HEK293 (cell line): ENCODE measurements around the gene TMEM79.
A peak's percentile ranks its signal among the peaks of the same experiment; 100 is the strongest.

ENCODE experiments used
- CTCF ChIA-PET: fragments of 350-600 bp; formaldehyde crosslinking; extraction: SDS; loops from one replicate; lab custom pipeline; 2021; ENCODE audit warnings: antibody characterized with exemption; lab: Yijun Ruan, JAX
- POLR2A ChIA-PET: fragments of 300-600 bp; formaldehyde crosslinking; extraction: SDS; loops from one replicate; lab custom pipeline; 2020; ENCODE audit warnings: antibody characterized with exemption, inconsistent platforms; lab: Yijun Ruan, JAX
- H3K27ac ChIP-seq: fragments of 200-500 bp; sonication (Bioruptor generic); 2 replicates; pipeline ENCODE4 v1.5.1; 2014; ENCODE audit warnings: low read depth, low read length, control low read depth, inconsistent platforms; ENCODE audit errors: extremely low read depth
- H3K36me3 ChIP-seq, 2 experiments: fragments of 200-500 bp in 1 of 2; sonication (Bioruptor generic) in 1 of 2; 1 replicate in 1 of 2; 2 replicates in 1 of 2; pipeline ENCODE4 v1.5.1; 2014 to 2017; ENCODE audit warnings: inconsistent platforms in 2 of 2, low read length in 2 of 2; ENCODE audit not compliant: control insufficient read depth in 2 of 2, insufficient read depth in 1 of 2
- H3K4me1 ChIP-seq: fragments of 200-500 bp; sonication (Bioruptor generic); 2 replicates; pipeline ENCODE4 v1.5.1; 2014; ENCODE audit warnings: mild to moderate bottlenecking, low read length, inconsistent platforms; ENCODE audit not compliant: control insufficient read depth, insufficient read depth
- H3K4me3 ChIP-seq: 2 replicates; pipeline ENCODE4 v1.5.1; 2011; ENCODE audit warnings: low read depth, mild to moderate bottlenecking, control low read depth, low read length, moderate library complexity
- H3K9me3 ChIP-seq: fragments of 200-500 bp; sonication (Bioruptor generic); 2 replicates; pipeline ENCODE4 v1.5.1; 2014; ENCODE audit warnings: low read depth, low read length, inconsistent platforms; ENCODE audit not compliant: control insufficient read depth, insufficient read depth
- GLIS2 ChIP-seq: fragments of 450-650 bp; formaldehyde crosslinking; IDR thresholded peaks from 2 replicates; pipeline ENCODE4 v1.5.1; 2016; ENCODE audit warnings: missing biosample characterization, missing genetic modification characterization
- KLF8 ChIP-seq: fragments of 450-650 bp; formaldehyde crosslinking; IDR thresholded peaks from 2 replicates; pipeline ENCODE4 v1.5.1; 2016; ENCODE audit warnings: missing biosample characterization, missing genetic modification characterization
- KLF9 ChIP-seq: fragments of 450-650 bp; formaldehyde crosslinking; IDR thresholded peaks from 2 replicates; pipeline ENCODE4 v1.5.1; 2016; ENCODE audit warnings: missing biosample characterization, missing genetic modification characterization, low read depth
- MYNN ChIP-seq: fragments of 450-650 bp; formaldehyde crosslinking; IDR thresholded peaks from 2 replicates; pipeline ENCODE4 v1.5.1; 2016; ENCODE audit warnings: missing biosample characterization, missing genetic modification characterization, borderline replicate concordance
- SP2 ChIP-seq: fragments of 450-650 bp; formaldehyde crosslinking; IDR thresholded peaks from 2 replicates; pipeline ENCODE4 v1.5.1; 2016; ENCODE audit warnings: missing biosample characterization, missing genetic modification characterization
- SP3 ChIP-seq: fragments of 450-650 bp; formaldehyde crosslinking; IDR thresholded peaks from 2 replicates; pipeline ENCODE4 v1.5.1; 2016; ENCODE audit warnings: missing biosample characterization, missing genetic modification characterization
- TRIM28 ChIP-seq: IDR thresholded peaks from 2 replicates; pipeline ENCODE4 v1.6.1; 2011; ENCODE audit warnings: low read length, control low read depth, borderline replicate concordance
- YY2 ChIP-seq: fragments of 450-650 bp; formaldehyde crosslinking; IDR thresholded peaks from 2 replicates; pipeline ENCODE4 v1.5.1; 2016; ENCODE audit warnings: missing biosample characterization, missing genetic modification characterization
- ZBTB17 ChIP-seq: fragments of 450-650 bp; formaldehyde crosslinking; IDR thresholded peaks from 2 replicates; pipeline ENCODE4 v1.5.1; 2016; ENCODE audit warnings: missing biosample characterization, missing genetic modification characterization
- ZBTB7A ChIP-seq: fragments of 450-650 bp; formaldehyde crosslinking; IDR thresholded peaks from 2 replicates; pipeline ENCODE4 v1.5.1; 2016; ENCODE audit warnings: low read depth, missing biosample characterization, missing genetic modification characterization
- ZFHX2 ChIP-seq: fragments of 450-650 bp; formaldehyde crosslinking; conservative IDR thresholded peaks from 2 replicates; pipeline ENCODE4 v1.5.1; 2016; ENCODE audit warnings: missing biosample characterization, missing genetic modification characterization
- ZNF114 ChIP-seq: fragments of 450-650 bp; formaldehyde crosslinking; IDR thresholded peaks from 2 replicates; pipeline ENCODE4 v1.5.0; 2017; ENCODE audit warnings: missing biosample characterization, missing genetic modification characterization
- ZNF223 ChIP-seq: fragments of 450-650 bp; formaldehyde crosslinking; IDR thresholded peaks from 2 replicates; pipeline ENCODE4 v1.5.1; 2016; ENCODE audit warnings: missing biosample characterization, missing genetic modification characterization
- ZNF335 ChIP-seq: fragments of 450-650 bp; formaldehyde crosslinking; conservative IDR thresholded peaks from 2 replicates; pipeline ENCODE4 v1.5.1; 2016; ENCODE audit warnings: missing biosample characterization, missing genetic modification characterization
- ZNF518A ChIP-seq: fragments of 450-650 bp; formaldehyde crosslinking; conservative IDR thresholded peaks from 2 replicates; pipeline ENCODE4 v1.5.1; 2016; ENCODE audit warnings: low read depth, missing biosample characterization, missing genetic modification characterization
- ZNF600 ChIP-seq: fragments of 450-650 bp; formaldehyde crosslinking; IDR thresholded peaks from 2 replicates; pipeline ENCODE4 v1.5.1; 2016; ENCODE audit warnings: missing biosample characterization, missing genetic modification characterization
- ZNF660 ChIP-seq: fragments of 450-650 bp; IDR thresholded peaks from 2 replicates; pipeline ENCODE4 v1.5.1; 2018; ENCODE audit warnings: missing biosample characterization, mild to moderate bottlenecking, missing genetic modification characterization
- ZNF837 ChIP-seq: fragments of 450-650 bp; formaldehyde crosslinking; IDR thresholded peaks from 2 replicates; pipeline ENCODE4 v1.5.1; 2016; ENCODE audit warnings: missing biosample characterization, missing genetic modification characterization
- TF ChIP-seq, protein P1 (sequence below): fragments of 450-650 bp; formaldehyde crosslinking; IDR thresholded peaks from 2 replicates; pipeline ENCODE4 v1.5.1; 2016; ENCODE audit warnings: missing biosample characterization, missing genetic modification characterization, borderline replicate concordance

The TMEM79 gene

GRCh38 chr1:156291226-156292061 is 7.3 kb downstream of the TMEM79 start:
- H3K27ac ChIP-seq: peak overlapping the region; percentile 28; the same call in 1 of the 2 replicates
- no peaks in the 10 kb centered on the region for H3K9me3 ChIP-seq
- H3K36me3 ChIP-seq: peaks cover 4 to 50% of the 10 kb centered on the region in 2 experiments; a peak in 2 of 3 replicates
- peaks cover 3% of the 10 kb centered on the region; the same call in 1 of the 2 replicates for H3K4me1 ChIP-seq
- no peak for TF ChIP-seq ZNF660
- peak; percentile 48 for TF ChIP-seq ZNF335 (tag by site-specific recombination)
- peak; percentile 63 for TF ChIP-seq SP2 (tag by site-specific recombination)
- TF ChIP-seq ZNF600 (tag by site-specific recombination): peak; percentile 80
- peak; percentile 29; the same call in 1 of the 2 replicates for TF ChIP-seq GLIS2
- TF ChIP-seq TRIM28: 0 out of 2 replicates have a peak, but pooled peaks have one; percentile 54
- 0 out of 2 replicates have a peak, but pooled peaks have one; percentile 17 for TF ChIP-seq ZFHX2 (tag by site-specific recombination)
- TF ChIP-seq KLF9 (tag by site-specific recombination): peak; percentile 34; the same call in 1 of the 2 replicates
- TF ChIP-seq KLF8 (tag by site-specific recombination): peak; percentile 14; the same call in 1 of the 2 replicates
- peak; percentile 37; the same call in 1 of the 2 replicates for TF ChIP-seq SP3 (tag by site-specific recombination)
- no peak for TF ChIP-seq YY2 (tag by site-specific recombination)
- peak; percentile 59 for TF ChIP-seq ZBTB17 (tag by site-specific recombination)
- no peak for TF ChIP-seq ZBTB7A (tag by site-specific recombination)
- ChIA-PET POLR2A (interaction anchor here (1.4 kb wide), 1 partner anchor 8 kb away, joined by 8 read pairs; the partner anchor contains the start of gene SMG5), CTCF (interaction anchor here (0.5 to 0.7 kb wide), 2 partner anchors 66 to 557 kb away, joined by 3 read pairs; no protein-coding TSS in a partner anchor)
- H3K4me3 ChIP-seq: peak overlapping the region; percentile 40

DNA sequence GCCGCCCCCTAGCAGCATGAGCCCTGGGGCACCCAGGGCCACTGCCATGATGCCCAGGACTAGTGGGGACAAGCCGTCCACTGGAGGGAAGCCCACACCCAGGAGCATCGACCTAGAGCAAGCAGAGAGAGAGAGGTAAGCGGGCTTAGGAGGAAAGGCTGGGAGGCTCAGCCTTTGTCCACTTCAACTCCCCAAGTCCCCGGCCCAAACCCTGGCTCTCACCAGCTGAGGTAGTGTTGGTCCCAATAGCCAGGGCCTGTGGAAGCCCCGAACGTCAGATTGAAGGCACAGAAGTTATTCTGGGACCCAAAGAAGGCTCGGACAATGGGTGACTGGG is 8.9 kb downstream of the TMEM79 start:
- H3K4me1 ChIP-seq: peaks cover 3% of the 10 kb centered on the region; the same call in 1 of the 2 replicates
- H3K9me3 ChIP-seq: no peaks in the 10 kb centered on the region
- ChIA-PET POLR2A (interaction anchor here (0.6 to 1.6 kb wide), 2 partner anchors 10 to 26 kb away, joined by 3 to 10 read pairs; partner anchors contain the start of gene SMG5), CTCF (interaction anchor here (0.7 kb wide), 1 partner anchor 89 kb away, joined by 3 read pairs; no protein-coding TSS in a partner anchor)
- no peak overlapping the region for H3K4me3 ChIP-seq
- TF ChIP-seq MYNN (tag by site-specific recombination) (no peak), ZNF114 (no peak), ZNF518A (tag by site-specific recombination) (no peak), ZNF837 (no peak), ZFHX2 (tag by site-specific recombination) (no peak), ZNF223 (tag by site-specific recombination) (no peak)
- TF ChIP-seq, protein P1, sequence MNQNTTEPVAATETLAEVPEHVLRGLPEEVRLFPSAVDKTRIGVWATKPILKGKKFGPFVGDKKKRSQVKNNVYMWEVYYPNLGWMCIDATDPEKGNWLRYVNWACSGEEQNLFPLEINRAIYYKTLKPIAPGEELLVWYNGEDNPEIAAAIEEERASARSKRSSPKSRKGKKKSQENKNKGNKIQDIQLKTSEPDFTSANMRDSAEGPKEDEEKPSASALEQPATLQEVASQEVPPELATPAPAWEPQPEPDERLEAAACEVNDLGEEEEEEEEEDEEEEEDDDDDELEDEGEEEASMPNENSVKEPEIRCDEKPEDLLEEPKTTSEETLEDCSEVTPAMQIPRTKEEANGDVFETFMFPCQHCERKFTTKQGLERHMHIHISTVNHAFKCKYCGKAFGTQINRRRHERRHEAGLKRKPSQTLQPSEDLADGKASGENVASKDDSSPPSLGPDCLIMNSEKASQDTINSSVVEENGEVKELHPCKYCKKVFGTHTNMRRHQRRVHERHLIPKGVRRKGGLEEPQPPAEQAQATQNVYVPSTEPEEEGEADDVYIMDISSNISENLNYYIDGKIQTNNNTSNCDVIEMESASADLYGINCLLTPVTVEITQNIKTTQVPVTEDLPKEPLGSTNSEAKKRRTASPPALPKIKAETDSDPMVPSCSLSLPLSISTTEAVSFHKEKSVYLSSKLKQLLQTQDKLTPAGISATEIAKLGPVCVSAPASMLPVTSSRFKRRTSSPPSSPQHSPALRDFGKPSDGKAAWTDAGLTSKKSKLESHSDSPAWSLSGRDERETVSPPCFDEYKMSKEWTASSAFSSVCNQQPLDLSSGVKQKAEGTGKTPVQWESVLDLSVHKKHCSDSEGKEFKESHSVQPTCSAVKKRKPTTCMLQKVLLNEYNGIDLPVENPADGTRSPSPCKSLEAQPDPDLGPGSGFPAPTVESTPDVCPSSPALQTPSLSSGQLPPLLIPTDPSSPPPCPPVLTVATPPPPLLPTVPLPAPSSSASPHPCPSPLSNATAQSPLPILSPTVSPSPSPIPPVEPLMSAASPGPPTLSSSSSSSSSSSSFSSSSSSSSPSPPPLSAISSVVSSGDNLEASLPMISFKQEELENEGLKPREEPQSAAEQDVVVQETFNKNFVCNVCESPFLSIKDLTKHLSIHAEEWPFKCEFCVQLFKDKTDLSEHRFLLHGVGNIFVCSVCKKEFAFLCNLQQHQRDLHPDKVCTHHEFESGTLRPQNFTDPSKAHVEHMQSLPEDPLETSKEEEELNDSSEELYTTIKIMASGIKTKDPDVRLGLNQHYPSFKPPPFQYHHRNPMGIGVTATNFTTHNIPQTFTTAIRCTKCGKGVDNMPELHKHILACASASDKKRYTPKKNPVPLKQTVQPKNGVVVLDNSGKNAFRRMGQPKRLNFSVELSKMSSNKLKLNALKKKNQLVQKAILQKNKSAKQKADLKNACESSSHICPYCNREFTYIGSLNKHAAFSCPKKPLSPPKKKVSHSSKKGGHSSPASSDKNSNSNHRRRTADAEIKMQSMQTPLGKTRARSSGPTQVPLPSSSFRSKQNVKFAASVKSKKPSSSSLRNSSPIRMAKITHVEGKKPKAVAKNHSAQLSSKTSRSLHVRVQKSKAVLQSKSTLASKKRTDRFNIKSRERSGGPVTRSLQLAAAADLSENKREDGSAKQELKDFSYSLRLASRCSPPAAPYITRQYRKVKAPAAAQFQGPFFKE: no peak
- H3K36me3 ChIP-seq: peaks cover 3 to 48% of the 10 kb centered on the region in 2 experiments; a peak in 2 of 3 replicates
- H3K27ac ChIP-seq: no peak overlapping the region
